NCI-H2227 (cell line): ENCODE results near the gene IL18R1.

ENCODE experiments used
- DNase-seq: peaks from one replicate; lab custom pipeline; 2025; ENCODE audit not compliant: unreplicated experiment; lab: John Stamatoyannopoulos, UW

Gene IL18R1

DNA sequence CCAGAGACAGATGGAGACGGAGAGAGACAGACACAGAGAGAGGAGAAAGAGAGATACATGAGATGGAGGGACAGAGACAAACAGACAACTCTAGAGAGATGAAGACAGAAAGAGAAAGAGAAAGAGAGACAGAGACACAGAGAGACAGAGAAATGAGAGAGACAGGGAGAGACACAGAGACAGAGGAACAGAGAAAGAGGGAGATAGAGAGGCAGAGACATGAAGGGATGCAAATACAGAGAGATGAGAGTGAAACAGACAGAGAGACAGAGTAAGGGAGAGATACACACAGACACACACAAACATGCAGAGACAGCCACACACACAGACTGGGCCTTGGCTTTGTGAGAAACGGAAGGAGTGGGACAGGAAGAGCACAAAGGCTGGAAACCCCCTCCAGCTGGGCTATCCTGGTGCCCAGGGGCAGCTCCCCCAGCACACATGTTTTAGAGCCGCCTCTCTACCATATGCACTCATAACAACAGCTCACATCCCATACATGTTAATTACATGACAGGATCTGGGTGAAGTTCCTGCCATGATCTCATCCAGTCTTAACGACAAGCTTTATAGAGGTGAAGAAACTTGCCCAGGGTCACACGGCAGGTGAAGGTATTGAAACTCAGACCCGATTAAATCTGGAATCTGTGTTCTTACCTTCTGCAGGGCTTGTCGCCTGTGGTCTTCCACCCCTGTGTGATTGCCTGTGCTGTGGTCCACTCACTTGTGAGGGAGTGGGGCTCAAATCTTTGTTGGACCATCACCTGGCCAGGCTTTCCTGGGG is 32.4 kb downstream of the IL18R1 start:
- DNase-seq = no peak

DNA sequence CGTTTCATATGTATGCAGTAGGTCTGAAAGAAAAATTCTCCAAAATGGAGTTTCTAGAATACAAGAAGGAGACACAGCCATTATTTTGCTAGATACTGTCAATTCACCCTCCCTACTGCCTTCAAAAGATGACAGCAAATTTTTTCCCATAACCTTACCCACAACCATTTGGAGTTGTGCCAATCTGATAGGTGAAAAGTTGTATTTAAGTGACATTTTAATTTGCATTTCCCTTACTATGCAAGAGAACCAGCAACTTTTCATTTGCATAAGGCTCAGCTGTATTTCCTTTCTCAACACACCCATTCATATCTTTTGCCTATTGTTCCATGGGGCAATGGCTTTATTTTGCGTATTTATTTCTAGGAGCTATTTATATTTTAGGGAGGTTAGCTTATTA is 36.0 kb downstream of the IL18R1 start:
- DNase-seq = no peak

DNA sequence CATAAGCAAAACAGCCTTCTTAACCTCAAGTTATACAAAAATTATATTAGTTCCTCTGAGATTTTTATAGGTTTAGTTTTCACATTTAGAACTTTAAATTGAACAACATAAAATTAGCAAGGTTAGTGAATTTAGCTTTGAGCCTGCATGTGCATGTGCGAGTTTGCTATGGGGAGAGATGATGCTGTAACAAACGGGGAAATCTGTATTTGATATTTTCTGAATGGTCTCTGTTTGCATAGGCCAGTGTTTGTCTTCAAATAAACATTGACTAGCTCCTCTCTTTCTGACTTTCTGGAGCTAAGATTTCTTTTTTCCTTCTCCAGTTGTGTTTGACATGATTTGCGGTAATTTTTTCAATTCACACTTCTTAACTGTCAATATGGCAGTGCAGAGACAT is 36.5 kb downstream of the IL18R1 start:
- no peak for DNase-seq

DNA sequence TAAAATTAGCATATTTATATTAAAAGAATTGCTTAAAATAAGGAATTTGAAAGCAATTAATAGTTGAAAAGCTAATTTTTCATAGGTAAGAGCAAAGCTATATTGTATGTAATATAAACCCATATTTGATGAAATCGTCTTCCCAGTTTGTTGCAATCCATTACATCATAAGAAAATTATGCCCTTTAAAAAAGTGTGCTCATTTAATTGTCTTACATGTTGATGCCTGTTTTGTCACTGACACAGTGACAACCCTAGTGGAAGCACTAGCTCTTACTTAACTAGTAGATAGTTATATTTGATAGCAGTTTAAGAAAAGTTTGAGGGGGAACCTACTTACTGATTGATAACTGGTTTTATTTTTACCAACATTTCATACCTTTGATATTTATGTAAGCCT is 37.3 kb downstream of the IL18R1 start:
- no peak for DNase-seq

DNA sequence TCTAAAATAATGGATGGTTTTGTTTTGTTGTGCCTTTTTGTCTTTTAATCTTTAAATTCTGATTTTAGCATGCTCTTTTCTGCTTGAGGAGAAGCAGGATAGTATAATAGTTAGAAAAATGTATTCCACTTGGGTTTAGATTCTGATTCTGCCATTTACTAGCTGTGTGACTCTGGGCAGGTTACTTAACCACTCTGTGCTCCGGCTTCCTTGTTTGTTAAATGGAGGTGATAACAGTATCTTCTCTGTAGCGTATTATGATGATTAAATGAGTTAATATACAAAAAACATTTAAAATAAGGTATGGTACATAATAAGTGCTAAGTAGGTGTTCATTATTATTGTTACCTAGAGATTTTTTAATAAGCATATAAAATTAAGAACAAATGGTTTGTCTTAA is 40.4 kb downstream of the IL18R1 start:
- DNase-seq = no peak

DNA sequence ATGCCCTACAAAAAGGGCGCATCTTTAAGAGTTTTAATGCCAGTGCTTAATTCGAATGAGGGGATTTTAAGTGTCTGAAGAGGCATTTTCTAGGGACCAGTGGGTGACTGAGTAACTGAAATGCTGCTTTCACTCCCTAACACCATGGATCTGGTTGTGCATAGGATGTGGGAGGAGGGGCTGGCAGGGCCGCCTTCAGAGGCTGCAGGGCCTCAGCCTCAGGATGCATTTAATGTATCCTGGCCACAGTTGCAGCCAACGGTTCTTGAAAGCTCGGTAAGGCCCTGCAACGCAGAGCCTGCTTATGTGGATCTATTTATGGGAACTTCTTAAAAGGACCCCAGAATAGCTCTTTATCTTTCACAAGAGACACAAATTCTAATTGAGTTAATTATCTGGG is 41.6 kb downstream of the IL18R1 start:
- no peak for DNase-seq

DNA sequence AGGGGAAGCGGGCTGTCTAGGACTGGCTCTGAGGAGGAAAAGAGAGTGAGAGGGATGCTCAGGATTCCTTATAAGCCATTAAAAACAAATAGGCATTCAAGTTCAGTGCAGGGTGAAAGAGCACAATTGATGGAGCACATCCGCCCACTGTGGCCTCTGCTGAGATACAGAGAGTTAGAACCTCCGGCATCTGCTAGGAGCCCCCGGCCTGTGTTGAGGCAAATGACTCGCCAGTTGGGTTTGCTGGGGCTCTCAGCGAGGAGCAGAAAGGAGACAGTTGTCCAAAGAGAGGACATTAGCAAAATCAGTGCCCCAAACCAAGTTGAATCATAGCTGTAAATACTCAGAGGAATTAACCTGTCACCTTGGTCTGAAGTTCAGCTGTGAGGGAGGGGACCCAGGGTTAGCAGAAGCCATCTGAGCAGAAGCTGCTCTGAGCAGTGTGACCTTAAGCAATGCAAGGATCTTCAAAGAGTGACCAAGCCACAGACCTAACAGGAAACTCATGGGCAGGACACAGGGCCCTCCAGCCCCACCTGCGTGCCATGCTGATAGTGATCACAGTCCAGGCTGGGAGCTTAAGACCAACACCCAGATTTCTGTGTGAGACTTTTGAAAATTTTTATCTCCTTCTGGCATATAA is 44.0 kb downstream of the IL18R1 start:
- DNase-seq = no peak

DNA sequence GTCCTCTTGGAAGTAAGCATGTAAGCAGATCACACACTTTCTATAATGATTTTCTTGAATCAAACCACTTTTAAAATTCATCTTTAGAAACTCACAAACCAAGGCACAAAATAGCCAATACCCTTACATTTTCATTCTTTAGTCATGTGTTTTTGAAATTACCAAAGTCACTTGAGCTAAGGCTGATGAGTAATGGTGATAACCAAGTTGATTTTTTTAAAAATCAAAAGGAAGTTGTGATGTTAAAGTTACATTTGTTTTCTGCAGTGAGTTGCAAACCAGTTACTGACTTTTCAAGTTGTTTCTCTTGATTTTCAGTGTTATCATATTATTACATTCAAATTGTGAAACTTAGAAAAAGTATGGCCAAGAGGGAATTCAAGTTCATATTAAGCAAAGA is 45.9 kb downstream of the IL18R1 start:
- DNase-seq = no peak

DNA sequence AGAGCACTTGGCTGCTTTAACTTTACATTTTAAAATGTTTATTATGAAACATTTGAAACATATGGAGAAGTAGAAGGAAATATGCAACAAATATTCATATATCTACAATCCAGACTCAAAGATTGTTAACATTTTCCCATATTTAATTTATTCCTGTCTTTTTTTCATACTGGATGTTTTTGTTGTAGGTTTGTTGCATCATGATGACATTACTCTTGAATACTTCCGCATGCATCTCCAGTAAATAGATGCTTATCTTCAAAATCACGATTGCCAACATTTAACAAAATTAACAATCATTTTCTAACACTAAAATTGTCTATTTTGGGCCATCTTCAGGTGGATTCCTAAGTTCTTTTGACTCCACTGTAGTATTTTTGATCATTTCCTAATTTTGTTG is 46.3 kb downstream of the IL18R1 start:
- DNase-seq = no peak

DNA sequence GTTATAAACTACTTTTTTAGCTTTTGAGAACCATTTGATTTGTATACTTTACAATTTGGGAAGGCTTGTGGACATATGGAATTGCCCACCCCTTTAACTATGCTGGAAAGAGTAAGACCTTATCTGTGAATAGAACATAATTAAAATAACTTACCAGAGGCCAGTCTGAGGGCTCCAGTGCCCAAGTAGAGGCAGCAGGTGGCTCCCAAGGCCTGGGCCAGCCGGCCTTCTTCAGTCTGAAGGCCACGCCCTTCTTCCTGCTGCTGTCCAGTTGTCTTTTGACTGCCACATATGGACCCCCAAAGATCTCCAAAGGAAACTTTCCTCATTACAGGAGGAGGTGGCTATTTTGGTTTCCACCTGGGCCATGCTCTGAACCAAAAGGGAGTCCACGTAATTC is 55.4 kb downstream of the IL18R1 start:
- DNase-seq = no peak

DNA sequence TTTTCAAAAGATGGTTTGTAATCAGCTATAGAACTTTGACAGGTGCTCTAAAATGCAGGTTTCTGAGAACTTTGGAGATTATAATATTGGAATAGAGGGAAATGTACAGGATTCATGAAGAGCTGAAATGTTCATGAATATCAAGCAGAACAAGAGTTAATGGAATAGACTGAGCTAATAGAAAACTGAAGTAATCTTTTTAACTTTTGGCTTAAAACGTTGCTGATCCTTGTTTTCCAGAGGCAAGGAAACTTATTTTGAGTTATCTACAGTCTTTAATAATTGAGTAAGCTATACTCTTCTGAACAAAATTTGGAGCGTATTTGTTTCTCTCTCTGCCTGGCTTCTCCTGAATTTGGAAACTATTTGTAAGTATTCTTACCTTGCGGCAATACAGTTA is 56.6 kb downstream of the IL18R1 start:
- DNase-seq = no peak

DNA sequence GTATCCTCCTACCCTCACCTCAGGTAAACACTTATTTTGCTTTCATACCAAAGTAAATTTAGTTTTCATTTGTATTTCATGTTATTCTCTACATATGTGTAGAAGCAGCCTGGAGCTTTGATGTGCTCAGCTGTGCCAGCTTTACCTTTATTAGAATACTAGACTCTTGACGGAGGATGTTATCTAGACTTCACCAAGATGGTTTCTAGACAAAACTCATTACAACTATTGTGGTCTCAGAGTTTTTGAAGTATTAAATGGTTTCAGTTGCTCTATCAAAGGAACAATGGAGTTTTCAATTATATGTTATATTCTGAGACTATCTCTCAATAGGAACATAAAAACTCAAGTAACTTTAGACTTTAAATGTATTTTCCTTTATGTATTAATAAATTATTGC is 62.4 kb downstream of the IL18R1 start:
- no peak for DNase-seq

DNA sequence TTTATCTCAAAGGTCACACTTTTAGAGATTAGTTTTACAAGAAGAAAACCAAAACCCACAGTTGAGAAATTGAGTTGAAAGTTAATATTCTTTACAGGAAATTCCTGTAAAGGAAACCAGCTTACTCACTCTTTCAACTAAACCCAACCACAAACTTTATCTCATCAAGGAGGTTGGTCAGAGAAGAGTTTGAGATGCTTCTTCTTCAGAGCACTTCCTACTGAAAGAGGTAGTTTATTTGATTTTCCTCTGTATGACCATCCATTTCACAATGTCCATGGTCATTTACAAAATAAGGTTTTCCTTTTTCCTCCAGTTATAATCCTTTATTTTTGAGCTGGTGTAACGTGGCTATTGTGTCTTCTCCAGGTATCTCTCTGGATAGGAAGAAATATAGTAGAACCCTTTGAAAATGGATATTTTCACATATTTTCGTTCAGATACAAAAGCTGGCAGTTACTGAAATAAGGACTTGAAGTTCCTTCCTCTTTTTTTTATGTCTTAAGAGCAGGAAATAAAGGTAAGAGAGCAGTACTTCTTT is 62.9 kb downstream of the IL18R1 start:
- DNase-seq = no peak

DNA sequence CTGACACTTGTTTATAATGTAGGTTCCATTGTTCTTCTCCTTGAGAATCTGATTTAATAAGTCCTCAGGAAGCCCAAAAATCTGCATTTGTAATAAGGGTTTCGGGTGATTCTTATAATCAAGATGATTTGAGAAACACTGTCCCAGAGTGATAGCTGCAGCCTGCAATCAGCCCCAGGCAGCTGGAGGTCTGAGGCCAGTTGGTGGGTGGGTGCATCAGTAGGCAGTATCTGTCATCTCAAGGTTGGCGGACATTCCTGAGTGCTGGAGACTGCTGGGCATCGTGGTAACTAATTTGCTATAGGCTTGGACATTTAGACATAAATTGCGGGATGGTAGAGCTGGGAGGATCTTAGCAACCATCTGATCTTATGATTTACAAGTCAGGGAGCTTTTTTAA is 64.7 kb downstream of the IL18R1 start:
- no peak for DNase-seq

DNA sequence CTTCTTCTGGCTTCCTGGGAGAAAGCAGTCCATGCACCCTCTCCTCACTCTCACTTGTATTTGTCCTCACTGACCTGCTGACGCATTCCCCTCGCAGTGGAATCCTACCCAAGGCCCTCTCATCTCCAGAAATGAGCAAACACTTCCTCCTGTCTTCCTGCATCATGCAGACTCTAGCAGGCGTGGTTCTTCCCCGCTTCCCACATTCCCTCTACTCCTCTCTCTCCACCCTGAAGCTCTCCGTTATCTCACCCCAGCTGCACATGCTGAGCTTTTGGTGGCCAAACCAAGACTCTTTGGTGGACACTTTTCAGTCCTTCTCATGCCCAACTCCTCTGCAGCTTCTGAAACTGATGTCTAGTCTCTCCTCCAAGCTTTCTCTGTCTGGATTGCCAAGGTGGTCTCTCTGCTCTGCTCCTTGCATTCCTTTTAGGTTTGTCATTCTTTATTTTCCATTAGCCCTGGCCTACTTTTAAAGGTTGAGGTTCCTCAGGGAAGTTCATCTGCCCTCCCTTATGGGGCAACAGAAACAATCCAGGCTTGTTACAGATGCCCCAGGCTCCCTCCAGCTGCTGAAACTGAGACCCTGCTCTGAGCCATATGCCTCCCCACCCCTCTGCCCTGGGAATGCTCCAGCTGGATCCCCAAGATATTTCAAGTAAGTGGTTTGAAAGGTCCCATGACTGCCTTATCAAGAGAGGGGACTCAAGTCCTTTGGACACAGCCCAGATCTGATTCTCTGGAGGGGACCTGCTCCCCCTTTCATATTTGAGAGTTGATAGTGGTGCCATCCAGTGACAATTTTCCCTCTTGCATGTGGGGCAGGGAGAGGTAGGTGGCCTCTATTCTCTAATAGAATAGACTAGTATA is 66.5 kb downstream of the IL18R1 start:
- DNase-seq = no peak

DNA sequence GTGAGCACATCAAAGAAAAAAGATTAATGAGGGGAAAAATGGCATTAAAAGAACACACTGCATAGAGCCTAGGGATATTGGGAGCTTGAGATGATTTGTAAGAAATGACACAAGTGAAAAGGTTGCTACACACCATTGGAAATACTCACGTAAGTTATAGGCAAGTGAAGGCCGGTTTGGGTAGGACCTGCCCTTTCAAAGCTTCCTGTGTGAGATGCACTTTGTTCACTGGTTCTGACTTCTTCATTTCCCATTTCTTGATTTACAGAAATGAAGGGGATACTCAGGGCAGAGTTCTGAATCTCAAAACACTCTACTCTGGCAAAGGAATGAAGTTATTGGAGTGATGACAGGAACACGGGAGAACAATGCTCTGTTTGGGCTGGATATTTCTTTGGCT is 67.3 kb downstream of the IL18R1 start, which contains the start of gene IL18RAP:
TSS of gene IL18RAP (plus strand) at position 251 of the 400 bp plus-strand sequence. CDS start at position 369, 118 bp downstream.
- no peak for DNase-seq

DNA sequence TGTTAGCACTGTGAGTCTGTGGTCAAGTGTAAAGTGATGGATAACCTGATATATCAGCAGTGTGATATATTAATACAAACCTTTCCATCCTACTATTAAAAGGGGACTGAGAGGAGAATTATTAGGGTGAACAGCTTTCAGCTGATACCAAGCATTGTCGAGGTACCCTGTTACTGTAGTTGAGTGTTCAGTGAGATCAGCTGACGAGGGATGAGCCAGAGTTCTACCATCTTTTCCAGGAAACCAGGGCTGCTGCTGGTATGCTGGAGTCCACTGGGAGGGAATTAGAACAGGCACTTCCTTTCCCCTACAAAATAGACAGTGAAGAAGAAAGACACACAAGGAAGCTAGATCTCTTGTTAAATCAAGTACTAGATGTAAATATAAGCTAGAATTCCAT is 67.8 kb downstream of the IL18R1 start:
- DNase-seq = no peak

DNA sequence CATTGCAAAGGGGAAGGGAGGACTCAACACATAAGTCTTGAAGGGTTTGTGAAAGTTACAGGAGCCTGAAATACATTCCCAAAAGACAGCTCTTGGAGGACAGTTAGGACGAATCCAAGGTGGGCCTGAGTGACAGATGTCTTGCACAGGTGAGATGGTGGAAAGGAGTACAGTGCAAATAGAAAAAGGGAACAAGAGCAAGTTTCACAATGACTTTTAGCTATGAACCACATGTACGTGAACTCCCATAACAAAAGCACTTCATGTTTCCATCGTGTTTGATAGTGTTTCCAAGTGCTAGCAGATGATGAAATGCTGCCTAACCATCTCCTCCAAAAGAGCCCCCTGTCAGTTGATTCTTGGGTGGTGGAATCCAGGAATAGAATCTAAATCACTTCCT is 69.2 kb downstream of the IL18R1 start:
- DNase-seq = no peak

DNA sequence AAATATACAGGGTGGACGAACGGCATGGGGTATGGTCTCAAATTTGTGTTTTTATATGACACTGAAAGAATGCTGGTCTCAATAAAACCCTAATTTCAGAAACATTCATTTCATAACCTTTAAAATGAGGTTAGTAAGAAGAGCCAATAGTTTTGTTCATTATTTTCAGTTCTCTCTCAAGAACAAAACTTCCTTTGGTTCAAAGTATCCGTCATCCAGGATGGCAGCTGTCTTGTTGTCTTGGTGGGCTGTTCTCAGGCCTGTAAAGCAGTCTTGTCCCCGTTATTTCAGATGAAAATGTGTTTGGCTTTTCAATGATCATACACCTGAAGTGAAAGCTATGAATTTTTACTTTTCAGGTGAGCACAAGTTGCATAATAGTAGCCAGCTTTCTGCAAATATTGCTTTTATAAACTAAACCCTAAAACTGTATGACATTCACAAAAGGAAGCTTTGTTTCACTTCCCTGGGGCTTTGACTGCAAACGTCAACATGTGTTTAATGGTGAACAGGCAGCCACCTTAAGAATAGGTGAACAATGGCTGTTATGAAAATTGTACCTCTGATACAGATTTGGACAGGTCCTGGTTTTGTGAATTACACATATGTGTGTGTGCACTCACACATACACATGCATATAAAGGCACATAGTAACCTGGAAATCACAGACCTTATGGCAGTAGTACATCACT is 70.0 kb downstream of the IL18R1 start:
- no peak for DNase-seq

DNA sequence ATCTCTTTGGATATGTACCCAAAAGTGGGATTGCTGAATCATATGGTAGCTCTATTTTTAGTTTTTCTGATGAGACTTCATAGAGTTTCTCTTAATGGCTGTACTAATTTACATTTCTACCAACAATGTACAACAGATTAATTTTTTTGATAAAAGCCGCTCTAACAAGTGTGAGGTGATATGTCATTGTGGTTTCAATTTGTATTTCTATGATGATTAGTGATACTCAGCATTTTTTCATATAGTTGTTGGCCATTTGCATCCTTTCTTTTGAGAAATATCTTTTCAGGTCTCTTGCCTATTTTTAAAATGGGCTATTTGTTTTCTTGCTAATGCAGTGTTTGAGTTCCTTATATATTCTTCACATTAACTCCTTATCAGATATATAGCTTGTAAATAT is 71.7 kb downstream of the IL18R1 start:
- DNase-seq = no peak

DNA sequence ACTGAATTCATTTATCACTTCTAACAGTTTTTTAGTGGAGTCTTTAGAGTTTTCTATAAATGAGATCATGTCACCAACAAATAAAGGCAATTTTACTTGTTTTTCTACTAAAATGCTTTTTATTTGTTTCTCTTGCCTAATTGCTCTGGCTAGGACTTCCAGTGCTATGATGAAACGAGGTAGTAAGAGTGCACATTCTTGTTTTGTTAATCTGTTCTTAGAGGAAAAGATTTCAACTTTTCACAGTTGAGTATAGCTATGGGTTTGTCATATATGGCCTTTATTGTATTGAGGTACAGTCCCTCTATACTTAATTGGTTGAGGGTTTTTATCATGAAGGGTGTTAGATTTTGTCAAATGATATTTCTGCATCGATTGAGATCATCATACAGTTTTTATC is 73.0 kb downstream of the IL18R1 start:
- DNase-seq = no peak
